ENCODE results near the gene ULK4.

Gene ULK4

DNA sequence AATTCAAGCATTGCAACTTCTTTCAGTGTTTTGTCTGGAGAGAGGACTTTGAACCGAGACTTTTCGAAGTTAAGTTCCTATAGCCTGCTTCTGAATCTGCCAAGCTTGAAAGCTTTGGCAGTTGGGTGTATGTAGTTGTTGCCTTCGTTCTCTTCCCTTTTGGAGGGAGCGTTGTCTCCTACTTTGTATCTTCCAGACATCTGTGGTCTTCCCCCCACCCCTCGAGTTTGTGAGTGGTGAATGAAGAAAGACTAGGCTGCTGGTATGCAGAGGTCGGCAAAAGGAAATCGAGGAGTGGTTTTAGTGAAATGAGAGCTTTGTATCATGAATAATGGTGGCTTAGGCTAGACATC lies 761.3 kb downstream of the ULK4 start:
- Histone ChIP-seq H3K27ac (ENCODE audit: low read depth, low read length) (peak overlapping the region; percentile 59), H3K9ac (ENCODE audit: low read length) (peak overlapping the region; percentile 78), H3K4me3 (ENCODE audit: low read depth in 1 of 2, low read length in 2 of 2) (peak overlapping the region; percentile 52 to 89), H3K4me1 (ENCODE audit: insufficient read depth, low read length) (peaks cover 43% of the 10 kb centered on the region), H3K9me3 (ENCODE audit: low read length) (no peaks in the 10 kb centered on the region), H3K36me3 (ENCODE audit: insufficient read depth, low read length) (no peaks in the 10 kb centered on the region), H3K27me3 (ENCODE audit: control insufficient read depth in 1 of 2, insufficient read depth in 2 of 2, low read length in 2 of 2) (no peaks in the 10 kb centered on the region)

DNA sequence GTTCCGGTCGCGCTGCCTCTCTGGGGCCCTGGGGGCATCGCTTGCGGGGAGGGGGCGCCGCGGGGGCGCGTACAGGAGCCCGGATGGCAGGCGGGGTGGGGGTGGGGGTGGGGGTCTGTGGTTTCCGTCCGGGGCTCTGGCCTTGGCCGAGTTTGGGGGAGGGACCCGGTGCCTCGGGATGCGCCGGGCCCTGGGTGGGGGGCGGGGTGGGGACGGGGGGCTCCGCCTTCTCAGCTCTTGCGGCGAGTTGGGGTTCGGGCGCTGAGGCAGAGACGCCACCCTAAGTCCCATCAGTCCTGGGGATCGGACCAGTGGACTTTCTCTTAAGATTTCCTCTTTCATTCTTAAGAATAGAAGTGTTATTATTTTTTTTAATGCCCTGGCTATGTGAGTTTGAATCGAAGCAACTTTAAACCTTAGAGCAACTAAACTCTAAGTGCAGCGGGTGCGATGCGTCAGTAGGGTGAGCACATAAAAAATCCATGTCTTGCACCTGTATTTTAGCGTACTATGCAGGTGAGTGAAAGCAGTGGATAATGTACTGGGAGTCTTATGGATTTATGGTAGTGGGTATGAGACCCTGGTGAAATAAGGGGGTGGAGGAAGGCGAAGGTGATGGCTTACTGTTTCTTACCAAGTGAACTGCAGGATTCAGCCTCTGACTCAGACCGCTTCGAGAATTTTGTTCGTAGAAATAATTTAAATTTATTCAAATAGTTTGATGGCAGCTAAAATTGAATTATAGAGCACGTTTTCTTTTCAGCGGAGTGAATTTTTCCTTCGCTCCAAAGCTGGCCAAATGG lies 761.8 kb downstream of the ULK4 start:
- no peaks in the 10 kb centered on the region for H3K36me3 ChIP-seq (ENCODE audit: insufficient read depth, low read length)
- H3K4me1 ChIP-seq (ENCODE audit: insufficient read depth, low read length), result peaks cover 37% of the 10 kb centered on the region
- no peaks in the 10 kb centered on the region for H3K9me3 ChIP-seq (ENCODE audit: low read length)
- peak overlapping the region; percentile 92 for H3K27ac ChIP-seq (ENCODE audit: low read depth, low read length)
- H3K27me3 ChIP-seq (ENCODE audit: control insufficient read depth in 1 of 2, insufficient read depth in 2 of 2, low read length in 2 of 2), result no peaks in the 10 kb centered on the region
- peak overlapping the region; percentile 78 to 89 for H3K4me3 ChIP-seq (ENCODE audit: low read depth in 1 of 2, low read length in 2 of 2)
- peak overlapping the region; percentile 78 for H3K9ac ChIP-seq (ENCODE audit: low read length)

DNA sequence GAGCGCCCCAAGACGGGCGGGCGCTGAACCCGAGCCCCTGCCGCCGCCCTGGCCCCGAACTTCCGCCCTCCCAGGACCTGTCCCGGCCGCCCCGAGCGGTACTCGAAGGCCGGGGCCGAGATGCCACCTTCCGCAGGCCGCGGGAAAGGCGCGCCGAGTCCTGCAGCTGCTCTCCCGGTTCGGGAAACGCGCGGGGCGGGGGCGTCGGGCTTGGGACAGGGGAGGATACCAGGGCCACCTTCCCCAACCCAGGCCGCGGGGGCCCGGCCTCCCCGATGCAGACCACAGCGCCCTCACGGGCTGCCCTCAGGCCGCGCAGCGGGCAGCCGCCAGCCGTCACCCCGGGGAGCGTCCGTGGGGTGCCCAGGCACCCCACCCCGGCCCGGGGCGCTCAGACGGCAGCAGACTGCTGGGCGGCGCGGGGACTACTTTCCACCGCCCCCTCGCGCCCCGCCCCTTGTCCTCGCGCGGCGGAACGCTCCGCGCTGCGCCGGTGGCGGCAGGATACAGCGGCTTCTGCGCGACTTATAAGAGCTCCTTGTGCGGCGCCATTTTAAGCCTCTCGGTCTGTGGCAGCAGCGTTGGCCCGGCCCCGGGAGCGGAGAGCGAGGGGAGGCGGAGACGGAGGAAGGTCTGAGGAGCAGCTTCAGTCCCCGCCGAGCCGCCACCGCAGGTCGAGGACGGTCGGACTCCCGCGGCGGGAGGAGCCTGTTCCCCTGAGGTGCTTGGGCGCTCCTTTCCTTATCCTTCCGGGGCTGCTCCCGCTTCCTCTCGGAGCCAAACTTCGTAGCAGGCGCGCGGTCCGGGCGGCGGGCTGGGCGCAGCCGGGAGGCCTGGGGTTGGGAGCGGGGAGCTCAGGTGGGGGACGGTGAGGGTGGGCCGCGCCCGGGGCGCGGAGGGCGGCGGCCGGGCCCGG lies 762.7 kb downstream of the ULK4 start, which contains the start of gene CTNNB1:
Gene CTNNB1 (plus strand): TSS at position 556 of the 916 bp plus-strand sequence. CDS start 24,564 bp downstream, outside the sequence.
- Histone ChIP-seq H3K27me3 (ENCODE audit: control insufficient read depth in 1 of 2, insufficient read depth in 2 of 2, low read length in 2 of 2) (no peaks in the 10 kb centered on the region), H3K4me1 (ENCODE audit: insufficient read depth, low read length) (peaks cover 28% of the 10 kb centered on the region), H3K27ac (ENCODE audit: low read depth, low read length) (peak within 1 kb of the TSS; percentile 92), H3K9ac (ENCODE audit: low read length) (peak within 1 kb of the TSS; percentile 78), H3K4me3 (ENCODE audit: low read depth in 1 of 2, low read length in 2 of 2) (peak within 1 kb of the TSS; percentile 78 to 89), H3K36me3 (ENCODE audit: insufficient read depth, low read length) (no peaks in the 10 kb centered on the region), H3K9me3 (ENCODE audit: low read length) (no peaks in the 10 kb centered on the region)

DNA sequence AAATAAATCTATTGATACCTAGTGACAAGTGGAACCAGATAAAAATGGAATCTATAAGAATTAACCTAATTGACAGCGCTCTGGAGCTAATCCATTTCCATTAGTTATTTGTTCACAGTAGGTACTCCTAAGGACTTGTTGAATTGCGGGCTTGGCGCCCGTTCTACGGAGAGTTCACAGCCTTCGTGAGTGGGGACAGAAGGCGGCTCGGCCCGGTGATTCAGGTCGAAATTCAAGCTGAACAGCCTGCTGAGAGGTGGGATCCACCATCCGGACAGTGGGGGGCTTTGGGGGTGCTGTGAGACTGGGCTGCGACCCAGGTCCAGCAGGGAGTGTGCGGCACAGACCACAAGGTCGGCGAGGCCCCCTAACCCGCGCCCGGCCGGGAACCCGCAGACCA lies 763.4 kb downstream of the ULK4 start:
- peak overlapping the region; percentile 78 to 79 for H3K4me3 ChIP-seq (ENCODE audit: low read depth in 1 of 2, low read length in 2 of 2)
- no peaks in the 10 kb centered on the region for H3K36me3 ChIP-seq (ENCODE audit: insufficient read depth, low read length)
- peak overlapping the region; percentile 68 for H3K9ac ChIP-seq (ENCODE audit: low read length)
- peak overlapping the region; percentile 92 for H3K27ac ChIP-seq (ENCODE audit: low read depth, low read length)
- peaks cover 21% of the 10 kb centered on the region for H3K4me1 ChIP-seq (ENCODE audit: insufficient read depth, low read length)
- no peaks in the 10 kb centered on the region for H3K27me3 ChIP-seq (ENCODE audit: control insufficient read depth in 1 of 2, insufficient read depth in 2 of 2, low read length in 2 of 2)
- H3K9me3 ChIP-seq (ENCODE audit: low read length), result no peaks in the 10 kb centered on the region

DNA sequence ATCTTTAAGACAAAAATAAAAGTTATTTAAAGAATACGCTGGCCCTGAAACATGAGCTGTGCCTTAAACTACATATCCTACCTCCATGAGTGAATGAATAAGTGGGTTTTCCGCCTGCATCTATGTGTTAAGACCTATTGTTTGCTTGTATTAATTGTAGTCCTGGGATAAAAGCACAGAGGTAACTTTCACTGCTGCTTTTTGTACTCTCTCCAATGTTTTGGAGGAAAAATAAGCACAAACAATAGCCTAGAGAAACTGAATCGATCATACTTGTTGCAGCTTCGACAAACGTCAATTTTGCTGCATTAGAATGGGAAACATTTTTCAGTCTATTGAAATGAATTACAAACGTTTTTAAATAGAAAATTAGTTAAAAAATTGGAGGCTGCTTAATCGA lies 763.9 kb downstream of the ULK4 start:
- Histone ChIP-seq H3K9ac (ENCODE audit: low read length) (peak overlapping the region; percentile 68), H3K36me3 (ENCODE audit: insufficient read depth, low read length) (no peaks in the 10 kb centered on the region), H3K27me3 (ENCODE audit: control insufficient read depth in 1 of 2, insufficient read depth in 2 of 2, low read length in 2 of 2) (no peaks in the 10 kb centered on the region), H3K4me1 (ENCODE audit: insufficient read depth, low read length) (peaks cover 18% of the 10 kb centered on the region), H3K27ac (ENCODE audit: low read depth, low read length) (no peak overlapping the region), H3K4me3 (ENCODE audit: low read depth in 1 of 2, low read length in 2 of 2) (peak overlapping the region in 1 of 2 donors; percentile 78), H3K9me3 (ENCODE audit: low read length) (no peaks in the 10 kb centered on the region)
